HG03025 (cell line): ENCODE measurements around the gene L3MBTL3.
A peak's percentile ranks its signal among the peaks of the same experiment; 100 is the strongest.

ENCODE experiments used
- ATAC-seq: cut with Tn5 transposase; IDR thresholded peaks from one replicate; pipeline ENCODE4 v1.9.1; 2021; ENCODE audit warnings: mild to moderate bottlenecking, moderate library complexity; ENCODE audit not compliant: unreplicated experiment, low FRiP score

L3MBTL3 gene

DNA sequence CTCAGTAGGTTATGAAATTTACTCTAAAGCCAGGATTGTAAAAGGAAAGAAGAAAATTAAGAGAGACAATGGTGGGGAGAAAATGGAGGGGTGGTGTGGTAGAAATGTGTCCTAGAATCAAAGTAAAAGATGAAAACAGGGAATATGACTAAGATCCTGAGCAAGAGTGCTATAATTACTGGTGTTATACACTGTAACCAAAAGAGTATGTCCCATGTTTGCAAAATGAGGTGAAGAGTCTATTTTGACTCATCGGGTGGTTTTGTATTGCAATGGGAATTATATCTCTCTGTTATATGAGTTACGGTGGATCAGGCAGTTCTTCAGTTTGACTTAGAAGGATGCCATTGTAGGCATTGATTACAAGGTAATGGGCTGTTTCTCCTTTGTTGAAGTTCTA is 8.5 kb downstream of the L3MBTL3 start:
- no peak for ATAC-seq

DNA sequence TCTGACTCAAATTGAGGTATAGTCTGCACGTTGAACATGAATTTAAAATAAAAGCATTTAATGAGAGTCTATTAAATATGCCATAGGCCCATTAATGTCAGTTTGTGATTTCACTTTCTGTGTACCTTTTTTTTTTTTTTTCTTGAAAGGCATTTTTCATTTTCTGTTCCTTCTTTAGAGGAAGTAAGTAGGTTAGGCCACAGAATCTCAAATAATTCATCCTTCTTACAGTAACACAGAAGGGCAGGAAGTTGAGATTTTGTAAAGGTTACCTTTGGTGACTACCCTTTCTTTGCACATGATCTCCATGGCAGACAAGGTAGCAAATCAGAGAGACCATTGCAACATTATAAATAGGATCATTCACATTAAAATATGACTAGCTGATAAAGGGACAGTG is 9.6 kb downstream of the L3MBTL3 start:
- peak; percentile 53 for ATAC-seq

DNA sequence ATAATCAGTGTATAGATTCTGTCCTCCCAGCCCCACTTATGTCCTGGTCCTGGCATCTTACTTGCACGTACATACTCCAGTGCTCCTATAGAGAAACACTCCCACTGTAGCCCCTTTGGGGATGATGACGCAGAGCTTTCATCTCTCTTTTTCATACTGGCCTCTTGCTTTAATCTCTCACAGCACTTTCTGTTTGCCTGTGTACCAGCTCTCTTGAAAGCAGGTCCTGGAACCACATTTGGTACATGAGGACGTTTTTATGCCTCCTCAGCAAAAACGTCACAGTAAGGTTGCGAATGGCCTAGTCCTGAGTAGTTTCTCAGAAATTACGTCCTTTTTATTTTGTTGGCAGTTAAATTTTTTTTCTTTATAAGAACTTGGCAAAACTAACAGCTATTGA is 10.8 kb downstream of the L3MBTL3 start:
- no peak for ATAC-seq

DNA sequence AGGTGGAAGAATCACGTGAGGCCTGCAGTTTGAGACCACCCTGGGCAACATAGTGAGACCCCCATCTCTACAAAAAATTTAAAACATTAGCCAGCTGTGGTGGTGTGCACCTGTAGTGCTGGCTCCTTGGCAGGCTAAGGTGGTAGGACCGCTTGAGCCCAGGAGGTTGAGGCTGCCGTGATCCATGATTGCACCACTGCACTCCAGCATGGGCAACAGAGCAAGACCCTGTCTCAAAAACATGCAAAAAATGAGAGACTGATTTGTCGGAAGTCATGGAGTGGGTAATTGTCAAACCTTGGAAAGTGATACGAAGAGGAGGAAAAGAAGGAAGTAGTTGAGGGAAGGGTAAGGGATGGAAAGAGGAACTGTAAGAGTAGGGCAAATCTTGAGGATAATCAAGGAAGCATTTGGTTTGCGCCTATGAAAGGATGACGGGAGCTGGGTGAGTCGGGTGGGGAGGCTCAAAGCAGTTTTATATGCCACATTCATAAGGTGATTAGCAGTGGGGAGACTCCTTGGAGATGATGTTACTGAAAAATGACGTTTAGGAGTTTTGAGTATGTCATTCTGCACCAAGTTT is 14.5 kb downstream of the L3MBTL3 start:
- ATAC-seq, result no peak

DNA sequence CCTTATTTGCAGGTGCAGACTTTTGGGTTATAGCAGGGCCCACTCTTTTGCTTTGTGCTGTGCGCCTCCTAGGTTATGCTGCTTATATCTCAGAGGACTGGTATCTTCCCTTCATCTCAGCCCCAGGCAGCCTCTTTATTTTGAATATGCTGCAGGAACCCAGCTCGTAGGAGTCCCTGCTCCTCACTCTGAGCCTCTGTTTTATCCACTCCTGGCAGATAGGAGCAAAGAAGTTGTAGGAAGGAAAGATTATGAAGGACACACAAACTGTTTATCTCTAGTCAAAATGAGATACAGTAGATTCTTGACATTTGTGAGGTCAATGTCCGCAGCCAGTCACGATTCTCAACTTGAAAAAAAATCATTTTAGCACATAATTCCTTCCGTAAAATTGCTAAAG is 15.6 kb downstream of the L3MBTL3 start:
- no peak for ATAC-seq

DNA sequence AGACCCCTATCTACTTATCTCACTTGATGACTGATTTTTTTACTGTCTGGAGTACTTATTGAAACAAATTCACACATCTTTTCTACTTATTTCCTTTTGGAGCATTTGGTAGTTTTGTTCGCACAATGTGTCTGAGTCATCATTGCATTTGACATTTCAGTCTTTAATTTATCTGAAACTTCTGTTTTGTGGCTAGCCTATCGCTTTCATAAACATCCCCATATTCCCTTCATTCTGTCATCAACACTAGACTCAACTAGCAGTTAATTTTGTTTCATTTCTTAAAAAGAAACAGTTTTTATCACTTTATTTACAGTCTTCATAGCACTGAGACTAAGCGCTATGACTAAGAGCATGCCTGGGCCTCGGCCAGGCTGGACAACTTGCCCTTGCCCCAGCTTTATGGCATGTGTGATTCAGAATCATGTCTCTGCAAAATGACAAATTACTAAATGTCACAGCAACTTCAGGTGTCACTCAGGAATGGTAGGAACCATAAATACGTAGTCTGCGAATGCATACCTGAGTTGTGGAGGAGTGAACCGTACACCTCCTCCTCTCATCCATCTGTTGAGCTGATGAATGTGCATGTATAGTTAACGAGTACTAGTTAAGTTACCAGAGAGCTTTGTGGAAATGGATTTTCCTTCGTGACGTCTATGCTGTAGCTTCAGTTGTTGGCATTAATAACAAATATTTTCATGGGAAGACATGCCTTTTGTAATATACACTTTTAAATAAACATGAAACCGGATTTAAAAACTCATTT is 16.2 kb downstream of the L3MBTL3 start:
- no peak for ATAC-seq

DNA sequence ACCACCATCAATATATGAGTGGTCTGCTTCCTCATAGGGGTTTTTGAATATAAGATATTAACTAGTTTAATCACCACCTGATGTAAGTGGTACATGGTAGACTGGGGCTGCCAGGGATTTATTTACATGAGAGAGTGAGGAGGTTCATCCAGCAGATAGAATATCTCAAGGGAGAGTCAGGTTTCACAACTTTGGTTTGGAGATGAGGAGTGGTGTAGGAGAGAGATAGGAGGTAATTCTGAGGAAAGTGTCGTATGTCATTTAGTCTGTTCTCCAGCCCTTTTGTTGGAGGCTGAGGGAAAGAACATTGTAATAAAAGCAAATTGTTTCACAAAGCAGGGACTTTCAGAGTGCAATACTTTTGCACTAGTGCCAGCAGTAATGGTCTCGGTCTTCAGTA is 16.8 kb downstream of the L3MBTL3 start:
- ATAC-seq, result no peak

DNA sequence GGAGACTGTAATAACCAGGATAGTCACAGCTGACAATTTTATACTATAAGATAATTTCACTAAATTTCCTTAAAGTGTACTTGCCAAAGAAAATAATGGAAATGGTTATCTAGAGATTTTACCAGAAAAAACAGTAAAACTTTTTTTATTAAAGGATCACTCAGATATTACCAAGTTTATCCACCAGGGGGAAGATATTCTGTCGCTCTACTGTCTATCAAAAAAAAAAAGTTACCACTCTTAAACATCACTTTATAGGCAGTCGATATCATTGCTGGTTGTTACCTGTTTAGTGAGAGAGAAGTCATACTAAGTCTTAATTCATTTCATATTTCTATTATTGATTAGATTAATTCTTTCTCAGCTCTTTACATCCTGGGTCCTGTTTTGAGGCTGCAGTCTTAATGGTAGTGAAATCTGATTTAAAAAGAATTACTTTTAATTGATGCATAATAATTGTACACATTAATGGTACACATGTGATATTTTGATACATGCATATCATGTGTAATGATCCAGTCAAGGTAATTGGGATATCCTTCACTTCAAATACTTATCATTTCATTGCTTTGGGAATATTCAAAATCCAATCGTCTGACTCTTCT is 18.9 kb downstream of the L3MBTL3 start:
- ATAC-seq, result no peak

DNA sequence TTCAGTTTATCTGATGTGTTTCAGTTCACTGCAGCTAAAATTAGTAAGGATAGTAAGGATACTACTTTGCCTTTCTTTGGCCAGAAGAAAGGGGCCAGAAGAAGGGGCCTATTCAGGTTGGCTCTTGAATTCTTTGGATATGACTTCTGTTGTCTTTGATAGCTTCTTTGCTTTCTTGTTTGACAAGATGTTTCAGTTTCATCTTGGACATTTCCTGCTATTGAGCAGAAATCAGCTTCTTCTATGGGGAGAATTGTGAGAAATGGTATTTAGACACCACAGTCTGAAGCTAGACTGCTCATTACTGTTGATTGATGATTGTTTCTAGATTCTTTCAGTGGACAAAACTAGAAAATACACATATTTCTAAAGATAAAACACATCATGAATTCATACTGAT is 23.2 kb downstream of the L3MBTL3 start:
- no peak for ATAC-seq

DNA sequence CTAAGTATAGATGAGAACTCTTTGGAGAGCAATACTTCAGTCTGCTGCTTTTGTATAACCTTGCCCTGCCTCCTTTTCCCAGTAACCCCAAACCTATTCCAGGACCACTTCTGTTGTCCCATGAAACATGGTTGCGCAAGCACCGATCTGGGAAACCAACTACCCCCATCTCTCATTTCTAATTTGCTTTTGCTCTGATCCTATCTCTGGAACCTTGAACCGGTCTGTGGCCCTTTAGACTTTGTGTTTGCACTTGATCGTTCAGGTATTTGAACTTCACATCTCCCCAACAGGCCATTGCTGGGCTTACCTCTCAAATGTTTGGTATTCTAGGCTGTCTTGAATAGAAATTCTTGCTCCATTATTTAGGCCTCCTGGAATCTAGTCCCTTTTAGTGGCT is 25.0 kb downstream of the L3MBTL3 start:
- ATAC-seq, result no peak

DNA sequence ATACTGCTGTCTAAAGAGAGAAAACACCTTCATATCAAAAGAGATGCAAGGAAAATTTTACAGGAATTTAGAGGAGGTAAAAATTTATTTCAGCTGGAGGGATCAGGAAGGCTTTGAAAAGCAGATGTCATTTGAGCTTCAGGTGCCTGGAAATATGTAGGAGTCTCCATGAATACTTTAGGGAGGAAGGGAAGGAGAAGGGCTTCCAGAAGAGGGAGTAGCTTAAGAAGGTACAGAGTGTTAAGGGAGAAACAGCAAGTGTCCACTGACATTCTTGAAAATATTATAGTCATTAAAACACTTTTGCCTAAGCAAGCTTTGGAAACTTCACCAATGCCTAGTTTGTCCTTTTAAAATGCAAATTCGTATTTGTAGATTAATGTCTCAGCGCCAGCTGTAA is 27.2 kb downstream of the L3MBTL3 start:
- ATAC-seq, result no peak

DNA sequence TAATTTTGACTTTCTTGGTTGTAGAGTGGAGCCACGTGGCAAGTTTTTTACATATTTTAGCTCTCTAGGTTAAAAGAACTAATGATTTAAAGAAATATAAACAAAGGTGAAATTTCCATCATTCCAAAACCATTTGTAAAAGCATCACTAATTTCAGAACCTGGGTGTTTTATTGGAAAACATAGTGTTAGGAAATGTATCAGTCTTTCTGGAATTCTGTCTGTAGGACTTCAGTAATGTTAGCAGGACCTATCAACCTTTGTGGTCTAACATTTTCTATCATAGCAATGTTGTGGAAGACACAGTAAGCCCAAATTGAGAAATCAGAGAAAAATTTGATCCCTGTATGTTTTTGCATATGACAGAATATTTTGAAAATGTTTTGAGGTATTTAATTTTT is 28.3 kb downstream of the L3MBTL3 start:
- ATAC-seq, result no peak

DNA sequence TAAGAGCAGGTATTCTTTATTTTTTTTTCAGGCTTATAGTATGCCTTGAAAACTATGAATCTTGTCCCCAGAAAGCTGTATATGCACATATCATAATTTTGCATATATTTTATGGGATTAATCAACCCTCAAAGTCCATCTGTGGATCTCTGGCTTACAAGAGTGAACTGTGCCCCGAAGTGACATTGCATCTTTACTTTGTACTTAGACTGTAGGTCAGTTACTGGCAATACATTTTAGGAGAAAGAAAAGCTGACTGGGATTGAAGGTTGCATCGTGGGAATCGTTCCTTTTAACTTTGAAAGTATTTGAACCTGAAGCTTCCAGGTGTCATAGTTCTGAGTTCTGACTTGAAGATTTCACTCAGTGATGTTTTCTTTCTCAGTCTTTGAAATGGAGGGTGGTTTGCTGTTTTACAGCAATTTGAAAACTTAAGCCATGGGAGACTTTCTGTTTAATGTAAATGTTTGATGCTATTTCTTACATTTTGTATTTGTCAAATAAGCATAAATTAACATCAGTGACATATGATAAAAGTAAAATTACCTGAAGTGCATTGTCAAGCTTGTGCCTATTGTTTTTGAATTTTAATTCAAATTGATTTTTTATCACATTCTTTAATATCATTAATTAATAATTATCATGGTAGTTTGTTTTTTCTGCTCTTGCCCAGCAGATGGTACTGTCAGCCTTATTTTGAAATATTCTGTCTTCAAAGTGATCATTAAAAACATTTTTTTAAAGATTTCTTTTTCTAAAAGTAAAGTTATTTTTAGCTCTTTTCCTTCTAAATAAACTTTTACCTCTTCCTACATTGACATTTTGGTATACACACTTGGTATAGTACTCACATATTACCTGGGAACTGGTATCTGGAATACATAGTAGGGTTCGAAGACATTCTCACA is 29.0 kb downstream of the L3MBTL3 start:
- no peak for ATAC-seq

DNA sequence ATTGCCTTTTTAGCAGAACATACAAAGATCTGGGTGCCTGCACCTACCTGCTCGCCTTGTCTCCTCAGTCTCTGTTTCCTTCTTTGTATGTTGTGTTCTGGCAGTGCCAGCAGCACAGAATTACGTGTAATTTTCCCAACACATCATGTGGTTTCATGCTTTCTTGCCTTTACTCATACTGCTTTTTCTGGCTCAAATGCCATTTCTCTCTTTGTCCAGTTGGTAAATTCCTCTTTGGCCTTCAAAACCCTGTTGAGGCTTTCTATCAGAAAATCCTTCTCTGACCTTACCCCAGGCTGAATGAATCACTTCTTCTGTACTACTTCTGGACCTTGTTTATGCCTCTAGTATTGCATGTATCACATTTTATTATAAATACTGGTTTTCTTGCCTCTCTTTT is 31.8 kb downstream of the L3MBTL3 start:
- ATAC-seq, result no peak

DNA sequence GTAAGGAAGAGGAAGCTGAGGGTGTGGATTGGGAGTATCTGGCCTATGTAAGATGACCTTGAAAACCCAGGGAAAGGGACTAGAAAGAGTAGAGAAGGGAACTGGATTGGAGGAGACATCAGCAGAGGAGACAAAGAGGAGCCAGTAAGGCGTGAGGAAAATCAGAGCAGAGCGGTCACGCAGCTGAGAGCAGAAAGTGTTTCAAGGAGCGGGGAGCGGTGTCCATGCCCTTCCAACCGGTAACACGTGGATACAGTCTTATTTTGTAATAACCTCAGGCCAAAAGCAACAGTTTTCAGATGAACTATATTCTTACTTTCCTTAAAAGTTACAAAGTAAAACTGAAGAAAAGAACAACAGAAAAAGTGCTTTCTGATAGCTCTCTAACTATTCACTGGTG is 36.3 kb downstream of the L3MBTL3 start:
- ATAC-seq, result no peak

DNA sequence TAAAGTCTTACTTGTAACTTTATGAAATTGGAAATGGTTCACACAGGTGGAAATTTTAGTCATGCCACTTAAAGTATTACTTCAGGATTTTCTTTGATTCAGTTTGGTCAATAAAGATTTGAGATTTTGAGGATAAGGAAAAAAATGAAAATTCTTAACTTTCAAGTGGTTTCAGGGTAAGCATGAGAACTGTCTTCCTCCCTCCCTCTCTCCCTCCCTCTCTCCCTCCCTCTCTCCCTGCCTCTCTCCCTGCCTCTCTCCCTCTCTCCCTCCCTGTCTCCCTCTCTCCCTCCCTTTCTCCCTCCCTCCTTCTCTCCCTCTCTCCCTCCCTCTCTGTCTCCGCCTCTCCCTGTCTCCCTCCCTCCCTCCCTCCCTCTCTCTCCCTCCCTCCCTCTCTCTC is 36.9 kb downstream of the L3MBTL3 start:
- ATAC-seq, result no peak

DNA sequence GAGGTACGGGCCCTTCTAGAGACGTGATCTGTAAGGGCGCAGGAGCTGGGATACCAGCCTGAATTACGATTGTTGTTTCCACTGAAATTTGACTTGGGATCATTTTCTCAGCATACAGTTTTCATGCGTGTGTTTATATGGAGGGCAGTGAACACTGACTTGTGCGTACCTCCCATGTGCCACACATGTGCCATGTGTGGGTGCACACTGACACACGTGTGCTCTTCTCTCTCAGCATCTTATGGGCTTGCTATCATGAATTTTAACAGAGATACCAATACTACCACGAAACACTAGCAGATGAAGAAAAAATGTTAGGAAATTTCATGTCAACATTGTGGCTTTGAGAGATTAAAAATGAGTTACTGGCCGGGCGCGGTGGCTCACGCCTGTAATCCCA is 39.1 kb downstream of the L3MBTL3 start:
- ATAC-seq, result no peak

DNA sequence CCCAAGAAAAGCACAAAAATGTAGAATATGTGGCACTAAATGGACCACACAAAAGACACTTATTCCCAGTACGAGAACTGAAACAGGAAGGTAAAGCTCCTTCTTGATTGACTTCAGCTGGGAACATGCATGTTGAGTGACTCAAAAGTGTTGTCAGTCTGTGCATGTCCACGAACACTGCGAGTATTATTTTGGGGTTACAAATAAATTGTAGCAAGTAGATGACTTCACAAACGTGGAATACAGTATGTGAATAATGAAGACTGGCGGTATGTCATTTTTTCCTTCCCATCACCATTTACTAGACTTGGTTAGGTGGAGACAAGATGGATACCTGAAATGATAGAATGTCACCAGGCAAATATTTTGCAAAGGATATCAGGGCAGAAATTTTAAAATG is 45.4 kb downstream of the L3MBTL3 start:
- ATAC-seq, result no peak

DNA sequence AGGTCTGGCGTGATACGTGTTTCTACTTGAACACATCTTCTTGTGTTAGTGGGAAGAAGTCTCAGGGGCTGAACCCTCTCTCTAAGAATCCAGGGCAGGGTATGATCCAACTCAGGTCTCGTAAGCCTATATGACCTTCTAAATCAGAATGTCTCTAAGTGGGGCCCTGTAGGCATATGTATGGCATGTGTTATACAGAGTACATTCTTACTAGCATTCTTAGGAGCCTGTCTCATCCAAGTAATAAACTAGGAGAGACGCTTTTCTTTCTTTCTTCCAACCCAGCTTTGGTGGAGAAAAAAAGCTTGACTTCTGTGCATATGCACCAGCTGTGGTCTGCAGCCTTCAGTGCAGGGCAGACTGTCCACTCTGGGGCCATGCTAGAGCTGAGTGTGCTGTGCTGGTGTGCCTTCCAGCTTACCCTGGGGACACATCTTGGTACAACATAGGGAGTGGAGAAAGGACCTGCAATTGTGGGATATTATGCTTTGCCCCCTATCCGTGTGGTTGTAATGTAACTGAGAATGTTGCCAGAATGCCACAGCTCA is 47.3 kb downstream of the L3MBTL3 start:
- ATAC-seq, result no peak

DNA sequence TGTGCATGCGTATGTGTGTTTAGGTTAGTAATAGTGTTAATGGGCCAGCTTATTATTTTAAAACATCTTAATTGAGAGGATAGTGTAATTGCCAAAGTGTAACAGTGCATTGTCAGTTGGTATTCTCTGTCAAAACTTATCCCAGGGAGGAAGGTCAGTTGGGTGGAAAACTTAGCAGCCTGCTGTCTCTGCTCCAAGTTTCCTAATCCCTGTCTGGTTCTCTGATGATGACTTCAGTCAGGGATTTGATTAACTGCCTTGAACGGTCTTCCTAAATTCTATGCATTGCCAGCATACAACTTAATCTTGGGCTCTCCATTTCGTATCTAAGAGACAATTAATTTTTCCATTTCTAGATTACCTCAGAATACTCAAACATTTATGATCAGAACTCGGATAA is 51.1 kb downstream of the L3MBTL3 start:
- no peak for ATAC-seq

DNA sequence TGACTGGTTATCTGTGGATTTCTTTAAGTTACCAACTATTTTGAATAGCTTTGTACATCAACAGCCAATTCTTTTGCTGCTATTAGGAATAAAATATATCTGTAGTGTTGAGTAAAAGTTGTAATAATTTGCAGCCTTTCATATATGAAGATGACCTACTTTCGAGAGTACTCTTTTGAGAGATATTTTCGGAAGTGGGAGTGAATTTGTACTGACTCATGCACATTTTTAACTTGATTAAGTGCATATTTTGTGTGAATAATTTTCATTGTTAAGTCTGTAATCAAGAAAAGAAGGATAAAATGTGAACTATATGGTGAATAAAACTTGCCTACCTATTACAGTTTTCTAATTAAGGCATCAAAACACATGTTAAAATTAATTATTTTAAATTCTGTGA is 51.9 kb downstream of the L3MBTL3 start:
- ATAC-seq, result no peak
